Peyer's patch (tissue), 4 donors: ENCODE data around the gene CMTM2. TPM values are rescaled to one million over a fixed set of nuclear protein-coding genes. Genes with fewer than 3 reads are reported as not detected.

Source experiments
- DNase-seq, 3 donors: peaks; one replicate each; pipeline ENCODE4 v3.0.0-alpha.2; 2017 to 2019
- H3K27ac ChIP-seq, 4 donors: fragments of 200-600 bp; sonication (generic); one replicate each; pipeline ENCODE4 v1.5.1; 2016 to 2019
- H3K27me3 ChIP-seq, 2 donors: fragments of 200-600 bp; sonication (generic); one replicate each; pipeline ENCODE4 v1.5.1; 2019
- H3K36me3 ChIP-seq, 3 donors: fragments of 200-600 bp; sonication (generic); one replicate each; pipeline ENCODE4 v1.5.1; 2016 to 2019
- H3K4me1 ChIP-seq, 4 donors: fragments of 200-600 bp; sonication (generic); one replicate each; pipeline ENCODE4 v1.5.1; 2016 to 2019
- H3K4me3 ChIP-seq, 4 donors: fragments of 200-600 bp; sonication (generic); 1 replicate in 3 of 4; 2 replicates in 1 of 4; pipeline ENCODE4 v1.5.1; 2016 to 2019; ENCODE audit warnings: mild to moderate bottlenecking in 1 of 4
- H3K9me3 ChIP-seq, 4 donors: fragments of 200-600 bp; sonication (generic); one replicate each; pipeline ENCODE4 v1.5.1; 2016 to 2019; ENCODE audit warnings: mild to moderate bottlenecking in 1 of 4
- POLR2A ChIP-seq, 2 donors: fragments of 450-650 bp; IDR thresholded peaks; one replicate each; pipeline ENCODE4 v1.5.1; 2017; ENCODE audit warnings: antibody characterized with exemption in 2 of 2, mild to moderate bottlenecking in 2 of 2, moderate library complexity in 2 of 2
- total RNA-seq, 4 donors: library from RNA; depleted of rRNA; stranded (reverse); fragments of >200 nt; gene quantifications; one replicate each; pipeline ENCODE4 v1.1.0, GENCODE V29; 2016
- TF ChIP-seq, protein P1 (sequence below), 6 experiments: fragments of 450-650 bp in 4 of 6; fragments of 200-600 bp in 2 of 6; sonication (generic) in 1 of 6; IDR thresholded peaks; one replicate each; pipeline ENCODE4 v1.5.1; 2017 to 2019; ENCODE audit warnings: antibody characterized with exemption in 6 of 6, mild to moderate bottlenecking in 3 of 6, moderate library complexity in 1 of 6

Gene CMTM2
- total RNA-seq, 4 donors from 2014 or later: not detected

DNA sequence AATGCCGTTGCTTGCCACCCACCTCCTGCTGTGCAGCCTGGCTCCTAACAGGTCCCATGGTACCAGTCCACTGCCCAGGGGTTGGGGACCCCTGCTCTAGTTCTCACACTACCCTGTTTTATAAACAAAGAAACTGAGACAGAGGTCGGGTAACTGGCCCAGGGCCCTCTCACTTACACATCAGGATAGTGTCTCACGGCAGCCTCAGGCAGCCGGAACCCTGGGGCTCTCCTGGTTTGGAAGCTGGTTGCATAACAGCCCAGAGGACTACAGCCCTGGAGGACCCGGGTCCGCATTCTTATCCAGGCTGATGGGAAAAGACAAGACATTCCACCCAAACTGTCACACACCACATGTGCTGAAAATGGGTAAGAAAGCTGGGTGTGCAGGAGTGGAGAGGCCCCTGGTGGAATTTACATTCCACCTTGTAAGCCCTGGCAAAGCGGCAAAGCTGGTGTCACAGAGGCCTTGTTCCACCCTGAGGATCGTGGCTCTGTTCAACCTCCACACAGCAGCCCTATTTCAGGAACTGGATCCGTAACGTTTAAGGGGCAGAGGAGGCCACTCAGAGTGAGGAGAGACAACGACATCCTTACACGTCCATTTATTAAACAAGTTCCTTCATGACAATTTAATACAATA is 35.0 kb downstream of the CMTM2 start:
- peaks cover 0 to 55% (median 0%) of the 10 kb centered on the region in 3 donors for H3K36me3 ChIP-seq
- H3K9me3 ChIP-seq: no peaks in the 10 kb centered on the region
- no peaks in the 10 kb centered on the region for H3K27me3 ChIP-seq
- H3K4me3 ChIP-seq: no peak overlapping the region
- DNase-seq: no peak
- no peak overlapping the region for H3K27ac ChIP-seq
- no peaks in the 10 kb centered on the region for H3K4me1 ChIP-seq
- TF ChIP-seq, protein P1, sequence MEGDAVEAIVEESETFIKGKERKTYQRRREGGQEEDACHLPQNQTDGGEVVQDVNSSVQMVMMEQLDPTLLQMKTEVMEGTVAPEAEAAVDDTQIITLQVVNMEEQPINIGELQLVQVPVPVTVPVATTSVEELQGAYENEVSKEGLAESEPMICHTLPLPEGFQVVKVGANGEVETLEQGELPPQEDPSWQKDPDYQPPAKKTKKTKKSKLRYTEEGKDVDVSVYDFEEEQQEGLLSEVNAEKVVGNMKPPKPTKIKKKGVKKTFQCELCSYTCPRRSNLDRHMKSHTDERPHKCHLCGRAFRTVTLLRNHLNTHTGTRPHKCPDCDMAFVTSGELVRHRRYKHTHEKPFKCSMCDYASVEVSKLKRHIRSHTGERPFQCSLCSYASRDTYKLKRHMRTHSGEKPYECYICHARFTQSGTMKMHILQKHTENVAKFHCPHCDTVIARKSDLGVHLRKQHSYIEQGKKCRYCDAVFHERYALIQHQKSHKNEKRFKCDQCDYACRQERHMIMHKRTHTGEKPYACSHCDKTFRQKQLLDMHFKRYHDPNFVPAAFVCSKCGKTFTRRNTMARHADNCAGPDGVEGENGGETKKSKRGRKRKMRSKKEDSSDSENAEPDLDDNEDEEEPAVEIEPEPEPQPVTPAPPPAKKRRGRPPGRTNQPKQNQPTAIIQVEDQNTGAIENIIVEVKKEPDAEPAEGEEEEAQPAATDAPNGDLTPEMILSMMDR (IDR thresholded peaks at IDR 0.05): no peak
- no peak for TF ChIP-seq POLR2A (IDR thresholded peaks at IDR 0.05)

- Histone ChIP-seq H3K9me3 (no peaks in the 10 kb centered on the region), H3K4me3 (no peak overlapping the region), H3K36me3 (peaks cover 0 to 44% (median 0%) of the 10 kb centered on the region in 3 donors), H3K4me1 (no peaks in the 10 kb centered on the region), H3K27ac (no peak overlapping the region), H3K27me3 (no peaks in the 10 kb centered on the region)
- no peak for TF ChIP-seq POLR2A (IDR thresholded peaks at IDR 0.05)
- TF ChIP-seq, protein P1 (IDR thresholded peaks at IDR 0.05): no peak
- DNase-seq: no peak
These were observed 36.9 kb downstream of the CMTM2 start for GRCh38 chr16:66616169-66616568.

- no peak for DNase-seq
- no peak overlapping the region for H3K4me3 ChIP-seq
- no peak overlapping the region for H3K27ac ChIP-seq
- peaks cover 0 to 44% (median 0%) of the 10 kb centered on the region in 3 donors for H3K36me3 ChIP-seq
- H3K27me3 ChIP-seq: no peaks in the 10 kb centered on the region
- H3K9me3 ChIP-seq: no peaks in the 10 kb centered on the region
- no peaks in the 10 kb centered on the region for H3K4me1 ChIP-seq
- TF ChIP-seq, protein P1 (IDR thresholded peaks at IDR 0.05): no peak
- TF ChIP-seq POLR2A (IDR thresholded peaks at IDR 0.05): no peak
These were observed 37.3 kb downstream of the CMTM2 start for GRCh38 chr16:66616592-66616991.

DNA sequence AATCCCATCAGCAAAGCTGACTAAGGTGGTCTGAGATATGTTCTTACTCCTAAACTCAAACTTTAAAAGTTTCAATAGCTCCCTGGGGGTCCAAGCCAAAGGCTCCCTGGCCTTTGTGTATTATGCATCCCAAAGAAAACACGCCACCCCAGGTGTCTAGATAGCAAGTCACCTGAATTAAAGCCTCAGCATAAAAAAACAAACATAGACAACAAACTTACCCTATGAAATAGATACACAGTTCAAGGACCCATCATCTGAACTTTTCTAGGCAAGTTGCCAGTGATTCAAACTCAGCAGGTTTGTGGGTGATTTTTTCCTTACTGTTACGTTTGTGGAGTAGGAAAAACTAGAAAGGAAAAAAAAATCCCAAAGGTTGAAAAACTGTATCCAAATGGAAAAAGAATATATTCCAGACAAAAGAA is 37.8 kb downstream of the CMTM2 start:
- Histone ChIP-seq H3K27ac (no peak overlapping the region), H3K9me3 (no peaks in the 10 kb centered on the region), H3K27me3 (no peaks in the 10 kb centered on the region), H3K4me1 (no peaks in the 10 kb centered on the region), H3K4me3 (no peak overlapping the region), H3K36me3 (peaks cover 0 to 45% (median 0%) of the 10 kb centered on the region in 3 donors)
- TF ChIP-seq POLR2A (IDR thresholded peaks at IDR 0.05): no peak
- TF ChIP-seq, protein P1 (IDR thresholded peaks at IDR 0.05): no peak
- no peak for DNase-seq

- TF ChIP-seq POLR2A (IDR thresholded peaks at IDR 0.05): no peak
- TF ChIP-seq, protein P1 (IDR thresholded peaks at IDR 0.05): no peak
- DNase-seq: peak in 1 of 3 donors; percentile 8
- Histone ChIP-seq H3K27me3 (no peaks in the 10 kb centered on the region), H3K36me3 (peaks cover 0 to 39% (median 0%) of the 10 kb centered on the region in 3 donors), H3K4me1 (no peaks in the 10 kb centered on the region), H3K27ac (no peak overlapping the region), H3K9me3 (no peaks in the 10 kb centered on the region), H3K4me3 (no peak overlapping the region)
These were observed 38.5 kb downstream of the CMTM2 start for GRCh38 chr16:66617728-66618127.
